K562 (cell line): ENCODE data around the gene AGAP6. TPM values are rescaled to one million over a fixed set of nuclear protein-coding genes. Genes with fewer than 3 reads are reported as not detected.
"Not testable (repeated sequence)": the region's sequence is repeated elsewhere in the genome, so short reads cannot be mapped to it uniquely, and the experiment has no call there.

Experiments
- ATAC-seq: fragments of 200-7000 bp; cut with Tn5 transposase; 3 replicates; pipeline ENCODE4 v1.9.1; 2020; ENCODE audit warnings: moderate library complexity
- BruUV-seq: library from RNA; stranded (reverse); fragments of 400-500 nt; replicated peaks from 2 replicates; lab custom pipeline; 2021; lab: Mats Ljungman, UMichigan
- CTCF ChIA-PET: fragments of 300-600 bp; formaldehyde crosslinking; extraction: SDS; loops from one replicate; lab custom pipeline; 2021; ENCODE audit warnings: low intra/inter-chr PET ratio; lab: Yijun Ruan, JAX
- POLR2A ChIA-PET: fragments of 300-600, 350-650 bp; sonication (Branson Sonifier 250); formaldehyde crosslinking; extraction: SDS; loops from one replicate; lab custom pipeline; 2021; ENCODE audit warnings: antibody characterized with exemption, inconsistent platforms; lab: Yijun Ruan, JAX
- DNase-seq, 4 experiments: peaks; one replicate each; pipeline versions ENCODE4 v3.0.0 to v3.0.0-alpha.2; 2011 to 2018; ENCODE audit warnings: low spot score in 3 of 4, mixed read lengths in 3 of 4; ENCODE audit errors: extremely low read depth in 1 of 4
- FAIRE-seq: peaks from 2 replicates; lab custom pipeline; 2011; peaks lifted over from hg19 to GRCh38; lab: Jason Lieb, UNC
- H2AFZ ChIP-seq: 2 replicates; pipeline ENCODE4 v1.6.0; 2011; ENCODE audit warnings: low read depth, low read length, control low read depth, inconsistent platforms
- H3K27ac ChIP-seq: fragments of 200-600 bp; 3 replicates; pipeline ENCODE4 v1.8.0; 2011; ENCODE audit warnings: low read depth, mild to moderate bottlenecking, control low read depth, inconsistent platforms, low read length, moderate library complexity, mixed read lengths; ENCODE audit errors: extremely low read depth
- H3K27me3 ChIP-seq, 2 experiments: fragments of 300-600 bp in 1 of 2; 2 replicates in 1 of 2; 3 replicates in 1 of 2; pipeline versions ENCODE4 v1.6.0 to v1.8.0; 2011; ENCODE audit warnings: inconsistent platforms in 2 of 2, low read length in 2 of 2, mild to moderate bottlenecking in 1 of 2, mixed read lengths in 1 of 2, moderate library complexity in 1 of 2; ENCODE audit not compliant: control insufficient read depth in 2 of 2, insufficient read depth in 2 of 2
- H3K36me3 ChIP-seq: fragments of 300-600 bp; 3 replicates; pipeline ENCODE4 v1.8.0; 2011; ENCODE audit warnings: mild to moderate bottlenecking, low read length, inconsistent platforms; ENCODE audit not compliant: control insufficient read depth, insufficient read depth
- H3K4me1 ChIP-seq, 2 experiments: fragments of 200-600 bp in 1 of 2; replicated peaks in 1 of 2; 2 replicates in 1 of 2; 3 replicates in 1 of 2; pipeline versions ENCODE4 v1.5.1 to v1.8.0; 2011; ENCODE audit warnings: inconsistent platforms in 2 of 2, low read length in 2 of 2, mild to moderate bottlenecking in 1 of 2, mixed read lengths in 1 of 2, moderate library complexity in 1 of 2; ENCODE audit not compliant: control insufficient read depth in 2 of 2, insufficient read depth in 2 of 2
- H3K4me2 ChIP-seq: 2 replicates; pipeline ENCODE4 v1.6.1; 2011; ENCODE audit warnings: low read length, control low read depth, inconsistent platforms, mixed read lengths; ENCODE audit not compliant: insufficient read depth
- H3K4me3 ChIP-seq: fragments of 200-600 bp; sonication (generic), shearing (Covaris generic); 2 replicates; pipeline ENCODE4 v1.5.1; 2016; ENCODE audit warnings: control low read depth, inconsistent platforms
- H3K79me2 ChIP-seq: fragments of 200-600 bp; 3 replicates; pipeline ENCODE4 v1.8.0; 2011; ENCODE audit warnings: low read length, inconsistent platforms; ENCODE audit not compliant: control insufficient read depth, insufficient read depth
- H3K9ac ChIP-seq, 2 experiments: 2 replicates each; pipeline versions ENCODE4 v1.6.0 to v1.6.1; 2011; ENCODE audit warnings: low read depth in 2 of 2, low read length in 2 of 2, control low read depth in 1 of 2, inconsistent platforms in 1 of 2, mild to moderate bottlenecking in 1 of 2, mixed read lengths in 1 of 2; ENCODE audit not compliant: insufficient read depth in 1 of 2
- H3K9me1 ChIP-seq: one replicate; pipeline ENCODE4 v1.6.0; 2011; ENCODE audit warnings: inconsistent platforms, mild to moderate bottlenecking, low read length, moderate library complexity; ENCODE audit not compliant: control insufficient read depth, insufficient read depth
- H3K9me3 ChIP-seq: replicated peaks from 2 replicates; pipeline ENCODE4 v1.5.1; 2011; ENCODE audit warnings: low read depth, low read length, inconsistent platforms; ENCODE audit not compliant: control insufficient read depth, insufficient read depth
- H4K20me1 ChIP-seq: replicated peaks from 2 replicates; pipeline ENCODE4 v1.6.1; 2011; ENCODE audit warnings: low read length, inconsistent platforms, mixed read lengths; ENCODE audit not compliant: control insufficient read depth, insufficient read depth
- WGBS: fragments of 100-300 bp; shearing (Covaris generic); methylation state at CpG from one replicate; pipeline ENCODE4 v1.1.6; 2016; ENCODE audit warnings: low coverage, mixed read lengths; ENCODE audit not compliant: insufficient coverage; ENCODE audit errors: missing lambda C conversion rate; 5-methylcytosine and 5-hydroxymethylcytosine counted together
- in situ Hi-C: fragments of 300-500 bp; cut with MboI; formaldehyde crosslinking; loops from 4 replicates; pipeline ENCODE4 v1.15.0; 2018; ENCODE audit warnings: inconsistent platforms, mixed read lengths
- intact Hi-C: fragments of 100-400 bp; cut with micrococcal nuclease; formaldehyde crosslinking; loops from 2 replicates; pipeline ENCODE4 v1.14.2; 2022
- polyA plus RNA-seq, 8 experiments: library from polyadenylated mRNA; depleted of rRNA in 4 of 8; stranded (reverse) in 5 of 8; unstranded in 3 of 8; fragments of >200 nt; fragmentation: Nextera tagmentation in 2 of 8; fragmentation: Illumina TruSeq in 1 of 8; extraction: Ambion mirVana in 2 of 8; extraction: Trizol in 1 of 8; gene quantifications; 2 replicates each; pipeline versions ENCODE4 v1.2.1 to v1.2.3, GENCODE V29; 2011 to 2014; ENCODE audit warnings: inconsistent platforms in 1 of 8, missing spikeins in 1 of 8
- total RNA-seq, 7 experiments: library from RNA; depleted of rRNA in 6 of 7; stranded (reverse); fragments of >200 nt in 6 of 7; fragmentation: Illumina TruSeq in 2 of 7; extraction: Trizol in 2 of 7; gene quantifications; 2 replicates each; pipeline versions ENCODE4 v1.2.1 to v1.2.3, GENCODE V29; 2011 to 2021; ENCODE audit warnings: low replicate concordance in 1 of 7

The AGAP6 gene
- total and polyA plus RNA-seq, 9 of the 15 experiments (the other 6 are each of a cell fraction or from before 2014, with no cell fraction given), result 1.0 to 46.8 (median 18.3) TPM

- BruUV-seq, FAIRE-seq, H3K9ac ChIP-seq, H3K4me3 ChIP-seq, H3K36me3 ChIP-seq, in situ Hi-C loops, H4K20me1 ChIP-seq, H3K9me3 ChIP-seq, POLR2A ChIA-PET, CTCF ChIA-PET, H3K27me3 ChIP-seq, H3K79me2 ChIP-seq, H3K27ac ChIP-seq, H3K4me1 ChIP-seq, DNase-seq, H3K4me2 ChIP-seq, ATAC-seq, H3K9me1 ChIP-seq: not testable (repeated sequence)
- WGBS, result 14% methylated on average over 3 of the region's 3 CpGs
- peak overlapping the region; percentile 76; the same call in 1 of the 2 replicates for H2AFZ ChIP-seq
- intact Hi-C loops, result loop anchor here (10.0 kb wide), 1 partner anchor 457 kb away; no protein-coding TSS in a partner anchor
Measured at GRCh38 chr10:50051995-50052660, 63.9 kb downstream of the AGAP6 start.

DNA sequence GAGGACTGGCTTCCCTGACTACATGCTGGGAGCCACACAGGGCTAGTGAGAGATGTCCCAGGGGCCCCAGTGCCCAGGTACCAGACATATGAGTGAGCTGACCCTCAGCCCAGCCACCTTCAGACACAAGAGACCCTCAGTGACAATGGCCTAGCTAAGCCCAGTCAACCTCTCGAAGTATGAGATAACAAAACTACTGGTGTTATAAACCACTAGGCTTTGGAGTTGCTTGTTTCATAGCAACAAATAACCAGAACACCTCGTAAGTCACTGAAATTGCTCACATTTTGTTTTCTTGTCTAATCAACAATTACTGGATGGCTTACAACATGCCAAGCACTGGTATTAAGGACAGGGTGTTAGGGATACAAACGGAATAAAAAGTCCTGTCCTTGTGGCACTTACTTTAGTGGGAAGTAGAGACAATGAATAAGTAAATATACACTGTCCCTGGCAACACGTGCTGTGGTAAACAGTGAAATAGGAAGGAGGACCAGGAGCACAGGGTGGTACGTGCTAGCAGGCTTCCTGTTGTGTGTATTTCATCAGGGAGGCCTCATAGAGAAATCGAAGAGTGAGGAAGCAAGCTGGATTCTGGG, 64.7 kb downstream of the AGAP6 start:
- ATAC-seq, H3K4me3 ChIP-seq, in situ Hi-C loops, H4K20me1 ChIP-seq, H3K9me3 ChIP-seq, FAIRE-seq, POLR2A ChIA-PET, H2AFZ ChIP-seq, H3K27me3 ChIP-seq, H3K4me1 ChIP-seq, H3K9ac ChIP-seq, H3K79me2 ChIP-seq, BruUV-seq, H3K36me3 ChIP-seq, H3K9me1 ChIP-seq, H3K4me2 ChIP-seq, CTCF ChIA-PET, DNase-seq, H3K27ac ChIP-seq: not testable (repeated sequence)
- 16% methylated on average over 6 of the region's 6 CpGs for WGBS
- intact Hi-C loops, result loop anchor here (10.0 kb wide), 1 partner anchor 458 kb away; no protein-coding TSS in a partner anchor

GRCh38 chr10:50055494-50056292, 67.5 kb downstream of the AGAP6 start:
- H3K4me3 ChIP-seq, H3K27me3 ChIP-seq, H3K4me1 ChIP-seq, H4K20me1 ChIP-seq, FAIRE-seq, CTCF ChIA-PET, H3K9ac ChIP-seq, BruUV-seq, H3K36me3 ChIP-seq, H3K4me2 ChIP-seq, in situ Hi-C loops, H3K79me2 ChIP-seq, H3K9me3 ChIP-seq, DNase-seq, H3K9me1 ChIP-seq, H3K27ac ChIP-seq, POLR2A ChIA-PET, H2AFZ ChIP-seq: not testable (repeated sequence)
- WGBS, result 4% methylated on average over 5 of the region's 5 CpGs
- intact Hi-C loops, result loop anchor here (10.0 kb wide), 1 partner anchor 461 kb away; no protein-coding TSS in a partner anchor
- ATAC-seq, result peak; percentile 15; the same call in 1 of the 3 replicates
